Breast epithelium (tissue), 4 donors: ENCODE results near the gene FUT7. TPM values are rescaled to one million over a fixed set of nuclear protein-coding genes. Genes with fewer than 3 reads are reported as not detected.
A peak's percentile ranks its signal among the peaks of the same experiment; 100 is the strongest.

ENCODE experiments used
- DNase-seq, 2 donors: peaks; one replicate each; pipeline ENCODE4 v3.0.0-alpha.2; 2019; ENCODE audit warnings: low spot score in 2 of 2
- H3K27ac ChIP-seq, 2 donors: fragments of 200-600 bp; sonication (generic) in 1 of 2; one replicate each; pipeline ENCODE4 v1.5.1; 2016 to 2019; ENCODE audit warnings: mild to moderate bottlenecking in 1 of 2
- H3K27me3 ChIP-seq, 2 donors: fragments of 200-600 bp; sonication (generic) in 1 of 2; one replicate each; pipeline versions ENCODE4 v1.5.1 to v1.6.0; 2017 to 2019; ENCODE audit warnings: control low read depth in 1 of 2, mild to moderate bottlenecking in 1 of 2
- H3K36me3 ChIP-seq: fragments of 200-600 bp; one replicate; pipeline ENCODE4 v1.5.1; 2019
- H3K4me1 ChIP-seq, 2 donors: fragments of 200-600 bp; sonication (generic); one replicate each; pipeline ENCODE4 v1.5.1; 2016 to 2019; ENCODE audit warnings: control low read depth in 1 of 2
- H3K4me3 ChIP-seq, 3 donors: fragments of 200-600 bp; sonication (generic); 1 replicate in 2 of 3; 2 replicates in 1 of 3; pipeline ENCODE4 v1.5.1; 2016 to 2019; ENCODE audit warnings: mild to moderate bottlenecking in 3 of 3, moderate library complexity in 2 of 3
- H3K9me3 ChIP-seq, 2 donors: fragments of 200-600 bp; sonication (generic) in 1 of 2; one replicate each; pipeline ENCODE4 v1.5.1; 2016 to 2019; ENCODE audit warnings: control low read depth in 1 of 2
- POLR2A ChIP-seq: fragments of 450-650 bp; IDR thresholded peaks from one replicate; pipeline ENCODE4 v1.6.1; 2016; ENCODE audit warnings: antibody characterized with exemption, mild to moderate bottlenecking, moderate library complexity
- POLR2AphosphoS5 ChIP-seq, 3 donors: sonication (generic); formaldehyde crosslinking; IDR thresholded peaks; one replicate each; pipeline ENCODE4 v1.6.1; 2017; ENCODE audit warnings: antibody characterized with exemption in 3 of 3
- intact Hi-C: fragments of 100-400 bp; cut with DNase I; formaldehyde crosslinking; loops from one replicate; pipeline ENCODE4 v1.15.1; 2023; ENCODE audit warnings: low total_unique reads
- total RNA-seq, 3 donors: library from RNA; depleted of rRNA; stranded (reverse); fragments of >200 nt; gene quantifications; one replicate each; pipeline ENCODE4 v1.1.0, GENCODE V29; 2016
- TF ChIP-seq, protein P1 (sequence below), 3 donors: fragments of 450-650 bp; IDR thresholded peaks; one replicate each; pipeline ENCODE4 v1.5.1; 2016 to 2017; ENCODE audit warnings: antibody characterized with exemption in 3 of 3, mild to moderate bottlenecking in 3 of 3, moderate library complexity in 3 of 3

FUT7 gene
- total RNA-seq, 3 donors from 2014 or later = not detected

DNA sequence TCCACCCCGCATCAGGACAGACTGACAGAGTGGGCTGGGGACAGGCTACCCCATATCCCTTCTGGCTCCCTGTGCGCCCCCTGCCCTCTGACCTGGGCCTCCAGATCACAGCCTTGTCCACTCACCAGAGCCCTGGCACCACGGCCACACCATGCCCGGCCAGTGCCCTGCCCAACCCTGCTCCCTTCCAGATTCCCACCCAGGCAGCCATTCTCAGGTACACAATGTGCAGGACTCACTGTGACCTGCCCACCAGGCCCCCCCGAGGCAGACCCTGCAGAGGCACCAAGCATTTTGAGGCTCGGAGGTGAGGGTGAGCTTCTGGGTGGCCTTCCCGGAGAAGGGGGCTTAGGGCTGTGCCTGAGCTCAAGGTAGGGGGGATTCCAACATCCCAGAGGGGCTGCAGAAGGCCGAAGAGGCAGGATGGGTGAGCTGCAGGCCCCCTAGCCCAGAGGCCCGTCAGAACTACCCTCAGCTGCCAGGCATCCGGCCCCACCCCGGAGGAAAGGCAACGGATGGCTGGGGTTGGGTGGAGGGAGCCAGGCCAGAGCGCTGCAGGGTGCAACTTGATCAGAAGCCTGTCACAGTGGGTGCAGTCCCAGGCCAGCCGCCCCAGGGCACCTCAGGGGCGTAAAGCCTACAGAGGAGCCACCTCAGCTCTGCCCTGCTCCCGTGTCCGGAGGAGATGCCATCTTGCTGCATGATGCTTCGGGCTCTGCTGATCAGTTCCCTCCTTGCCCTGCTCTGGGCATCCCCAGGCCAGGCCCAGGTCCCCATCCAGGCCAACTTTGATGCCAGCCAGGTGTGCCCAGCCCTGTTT, 49.4 kb downstream of the FUT7 start, which contains the start of gene LCNL1:
Gene LCNL1 (plus strand): TSS at position 762 of the 820 bp plus-strand sequence. CDS start 594 bp downstream, outside the sequence.
- TF ChIP-seq POLR2A (no peak), POLR2AphosphoS5 (IDR thresholded peaks at IDR 0.05) (no peak)
- H3K4me3 ChIP-seq = no peak within 1 kb of the TSS
- intact Hi-C loops = no loop called here
- H3K4me1 ChIP-seq = no peaks in the 10 kb centered on the region
- H3K36me3 ChIP-seq = no peaks in the 10 kb centered on the region
- H3K27me3 ChIP-seq = peaks cover 14 to 31% of the 10 kb centered on the region in 2 donors
- no peak for DNase-seq
- H3K27ac ChIP-seq = no peak within 1 kb of the TSS
- H3K9me3 ChIP-seq = no peaks in the 10 kb centered on the region

DNA sequence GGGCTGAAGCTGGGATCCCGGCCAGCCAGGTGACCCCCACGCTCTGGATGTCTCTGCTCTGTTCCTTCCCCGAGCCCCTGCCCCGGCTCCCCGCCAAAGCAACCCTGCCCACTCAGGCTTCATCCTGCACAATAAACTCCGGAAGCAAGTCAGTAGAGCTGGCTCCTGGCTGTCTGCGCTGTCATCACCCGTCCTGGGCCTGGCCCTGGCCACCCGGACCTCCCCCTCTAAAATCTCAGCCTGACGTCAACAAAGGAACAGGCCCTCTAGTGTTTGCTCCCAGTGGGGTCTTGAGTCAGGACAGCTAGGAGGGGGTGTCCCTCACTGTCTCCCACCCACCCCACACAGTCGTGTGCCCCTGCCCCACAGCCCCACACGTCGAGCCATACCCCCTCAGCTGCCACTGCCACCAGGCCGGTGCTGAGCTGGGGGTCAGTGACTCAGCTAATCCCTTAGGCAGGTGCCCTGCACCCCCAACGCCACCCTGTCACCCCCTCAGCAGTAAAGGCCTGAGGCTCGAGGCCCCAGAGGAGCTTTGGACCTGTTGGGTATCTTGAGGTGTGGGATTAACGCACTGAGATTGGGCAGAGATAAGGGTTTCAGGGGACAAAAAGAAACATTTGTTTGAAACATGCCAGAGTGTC, 50.2 kb downstream of the FUT7 start:
- Histone ChIP-seq H3K27ac (peak overlapping the region in 1 of 2 donors; percentile 9), H3K4me1 (no peaks in the 10 kb centered on the region), H3K27me3 (peaks cover 14 to 31% of the 10 kb centered on the region in 2 donors), H3K36me3 (no peaks in the 10 kb centered on the region), H3K4me3 (no peak overlapping the region), H3K9me3 (no peaks in the 10 kb centered on the region)
- intact Hi-C loops = no loop called here
- TF ChIP-seq, protein P1, sequence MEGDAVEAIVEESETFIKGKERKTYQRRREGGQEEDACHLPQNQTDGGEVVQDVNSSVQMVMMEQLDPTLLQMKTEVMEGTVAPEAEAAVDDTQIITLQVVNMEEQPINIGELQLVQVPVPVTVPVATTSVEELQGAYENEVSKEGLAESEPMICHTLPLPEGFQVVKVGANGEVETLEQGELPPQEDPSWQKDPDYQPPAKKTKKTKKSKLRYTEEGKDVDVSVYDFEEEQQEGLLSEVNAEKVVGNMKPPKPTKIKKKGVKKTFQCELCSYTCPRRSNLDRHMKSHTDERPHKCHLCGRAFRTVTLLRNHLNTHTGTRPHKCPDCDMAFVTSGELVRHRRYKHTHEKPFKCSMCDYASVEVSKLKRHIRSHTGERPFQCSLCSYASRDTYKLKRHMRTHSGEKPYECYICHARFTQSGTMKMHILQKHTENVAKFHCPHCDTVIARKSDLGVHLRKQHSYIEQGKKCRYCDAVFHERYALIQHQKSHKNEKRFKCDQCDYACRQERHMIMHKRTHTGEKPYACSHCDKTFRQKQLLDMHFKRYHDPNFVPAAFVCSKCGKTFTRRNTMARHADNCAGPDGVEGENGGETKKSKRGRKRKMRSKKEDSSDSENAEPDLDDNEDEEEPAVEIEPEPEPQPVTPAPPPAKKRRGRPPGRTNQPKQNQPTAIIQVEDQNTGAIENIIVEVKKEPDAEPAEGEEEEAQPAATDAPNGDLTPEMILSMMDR (IDR thresholded peaks at IDR 0.05) = no peak
- TF ChIP-seq POLR2A = no peak
- TF ChIP-seq POLR2AphosphoS5 (IDR thresholded peaks at IDR 0.05) = no peak
- no peak for DNase-seq

GRCh38 chr9:136980669-136981478, 51.0 kb downstream of the FUT7 start:
- Histone ChIP-seq H3K27ac (peak overlapping the region in 1 of 2 donors; percentile 9), H3K9me3 (no peaks in the 10 kb centered on the region), H3K4me3 (no peak overlapping the region), H3K4me1 (no peaks in the 10 kb centered on the region), H3K36me3 (no peaks in the 10 kb centered on the region), H3K27me3 (peaks cover 13 to 28% of the 10 kb centered on the region in 2 donors)
- TF ChIP-seq POLR2AphosphoS5 (IDR thresholded peaks at IDR 0.05) = no peak
- TF ChIP-seq POLR2A = no peak
- TF ChIP-seq, protein P1 (IDR thresholded peaks at IDR 0.05) = no peak
- DNase-seq = no peak
- intact Hi-C loops = no loop called here

Other genes starting within 250 kb of the FUT7 start
- gene TMEM141, start 240.7 kb downstream of the FUT7 start, total RNA-seq = 100 to 1,000 TPM in 2 of 3 donors, 10 to 100 TPM in 1; 85.8 to 121 (median 103) TPM
- 1 to 10 TPM in 2 of 3 donors, under 1 TPM in 1; 0.64 to 5.7 (median 5.6) TPM for gene CCDC183, start 235.8 kb downstream of the FUT7 start, total RNA-seq
- 10 to 100 TPM; 38.2 to 51.5 (median 41.3) TPM for gene RABL6, start 224.1 kb downstream of the FUT7 start, total RNA-seq
- gene AJM1, start 189.6 kb downstream of the FUT7 start, total RNA-seq = 1 to 10 TPM; 1.0 to 2.3 (median 1.1) TPM
- gene PHPT1, start 182.7 kb downstream of the FUT7 start, total RNA-seq = 10 to 100 TPM; 43.2 to 70.8 (median 52.5) TPM
- gene MAMDC4, start 179.7 kb downstream of the FUT7 start, total RNA-seq = 1 to 10 TPM in 2 of 3 donors, under 1 TPM in 1; 0.64 to 5.6 (median 3.4) TPM
- gene EDF1, start 165.8 kb downstream of the FUT7 start, total RNA-seq = 100 to 1,000 TPM; 334 to 365 (median 365) TPM
- 1 to 10 TPM; 3.4 to 8.9 (median 8.5) TPM for gene TRAF2, start 145.6 kb downstream of the FUT7 start, total RNA-seq
- 100 to 1,000 TPM; 103 to 183 (median 126) TPM for gene FBXW5, start 87.3 kb downstream of the FUT7 start, total RNA-seq
- gene C8G, start 86.8 kb downstream of the FUT7 start, total RNA-seq = not detected
- gene LCN12, start 79.8 kb downstream of the FUT7 start, total RNA-seq = 1 to 10 TPM in 2 of 3 donors, not detected in 1; 1.8 to 5.6 TPM
- gene PTGDS, start 54.6 kb downstream of the FUT7 start, total RNA-seq = 10 to 100 TPM; 46.7 to 72.6 (median 48.2) TPM
- under 1 TPM in 2 of 3 donors, not detected in 1; 0.16 to 0.29 TPM for gene LCNL1, start 49.1 kb downstream of the FUT7 start, total RNA-seq
- 10 to 100 TPM; 24.6 to 66.2 (median 49.2) TPM for gene PAXX, start 39.7 kb downstream of the FUT7 start, total RNA-seq
- 1 to 10 TPM in 1 of 3 donors, under 1 TPM in 1, not detected in 1; 0.32 to 3.5 TPM for gene CLIC3, start 35.5 kb downstream of the FUT7 start, total RNA-seq
- gene ABCA2, start 3.9 kb downstream of the FUT7 start, total RNA-seq = 10 to 100 TPM; 17.0 to 30.6 (median 18.9) TPM
- 10 to 100 TPM; 21.9 to 63.9 (median 63.1) TPM for gene NPDC1, start 14.1 kb upstream of the FUT7 start, total RNA-seq
- 1 to 10 TPM in 2 of 3 donors, under 1 TPM in 1; 0.16 to 6.7 (median 3.6) TPM for gene ENTPD2, start 22.0 kb upstream of the FUT7 start, total RNA-seq
- 1 to 10 TPM in 2 of 3 donors, under 1 TPM in 1; 0.96 to 2.9 (median 2.8) TPM for gene SAPCD2, start 38.5 kb upstream of the FUT7 start, total RNA-seq
- gene UAP1L1, start 45.4 kb upstream of the FUT7 start, total RNA-seq = 10 to 100 TPM in 1 of 3 donors, 1 to 10 TPM in 2; 6.7 to 12.0 (median 6.9) TPM
- gene MAN1B1, start 54.9 kb upstream of the FUT7 start, total RNA-seq = 10 to 100 TPM; 50.1 to 62.8 (median 50.8) TPM
- gene DPP7, start 82.6 kb upstream of the FUT7 start, total RNA-seq = 100 to 1,000 TPM; 115 to 137 (median 132) TPM
- gene GRIN1, start 107.1 kb upstream of the FUT7 start, total RNA-seq = 1 to 10 TPM in 2 of 3 donors, not detected in 1; 1.3 to 1.9 TPM
- 1 to 10 TPM in 2 of 3 donors, not detected in 1; 7.8 to 9.2 TPM for gene LRRC26, start 138.0 kb upstream of the FUT7 start, total RNA-seq
- not detected for gene TMEM210, start 140.0 kb upstream of the FUT7 start, total RNA-seq
- 10 to 100 TPM; 32.0 to 35.7 (median 32.9) TPM for gene ANAPC2, start 156.5 kb upstream of the FUT7 start, total RNA-seq
- 10 to 100 TPM; 75.0 to 92.8 (median 82.7) TPM for gene SSNA1, start 156.6 kb upstream of the FUT7 start, total RNA-seq
- 1 to 10 TPM; 4.0 to 9.2 (median 8.5) TPM for gene TPRN, start 168.7 kb upstream of the FUT7 start, total RNA-seq
- 10 to 100 TPM; 26.5 to 36.6 (median 26.6) TPM for gene TMEM203, start 173.6 kb upstream of the FUT7 start, total RNA-seq
- gene NDOR1, start 173.6 kb upstream of the FUT7 start, total RNA-seq = 1 to 10 TPM; 4.6 to 9.5 (median 7.2) TPM
- gene RNF208, start 190.2 kb upstream of the FUT7 start, total RNA-seq = 1 to 10 TPM; 1.5 to 2.9 (median 1.8) TPM
- under 1 TPM; 0.29 to 0.66 (median 0.32) TPM for gene CYSRT1, start 193.1 kb upstream of the FUT7 start, total RNA-seq
- gene RNF224, start 195.4 kb upstream of the FUT7 start, total RNA-seq = under 1 TPM in 1 of 3 donors, not detected in 2; 0.29 TPM
- gene SLC34A3, start 198.8 kb upstream of the FUT7 start, total RNA-seq = not detected
- 100 to 1,000 TPM; 112 to 188 (median 183) TPM for gene TUBB4B, start 209.2 kb upstream of the FUT7 start, total RNA-seq
- not detected for gene STPG3, start 219.2 kb upstream of the FUT7 start, total RNA-seq
- 10 to 100 TPM; 32.6 to 39.2 (median 38.7) TPM for gene NELFB, start 223.2 kb upstream of the FUT7 start, total RNA-seq
- 1 to 10 TPM; 2.9 to 5.4 (median 3.7) TPM for gene TOR4A, start 245.6 kb upstream of the FUT7 start, total RNA-seq